LNCaP clone FGC (cell line): ENCODE results near the gene FBXO3.

Experiments used
- DNase-seq: peaks from one replicate; pipeline ENCODE4 v3.0.0-alpha.2; 2011; ENCODE audit warnings: low read depth
- H3K4me3 ChIP-seq: 2 replicates; pipeline ENCODE4 v1.5.1; 2011; ENCODE audit warnings: mild to moderate bottlenecking, low read depth, low read length, control low read depth
- TF ChIP-seq, protein P1 (sequence below): IDR thresholded peaks from 2 replicates; pipeline ENCODE4 v1.5.1; 2012; ENCODE audit warnings: mild to moderate bottlenecking; ENCODE audit not compliant: control insufficient read depth, insufficient read depth; ENCODE audit errors: extremely low read depth

FBXO3 gene

DNA sequence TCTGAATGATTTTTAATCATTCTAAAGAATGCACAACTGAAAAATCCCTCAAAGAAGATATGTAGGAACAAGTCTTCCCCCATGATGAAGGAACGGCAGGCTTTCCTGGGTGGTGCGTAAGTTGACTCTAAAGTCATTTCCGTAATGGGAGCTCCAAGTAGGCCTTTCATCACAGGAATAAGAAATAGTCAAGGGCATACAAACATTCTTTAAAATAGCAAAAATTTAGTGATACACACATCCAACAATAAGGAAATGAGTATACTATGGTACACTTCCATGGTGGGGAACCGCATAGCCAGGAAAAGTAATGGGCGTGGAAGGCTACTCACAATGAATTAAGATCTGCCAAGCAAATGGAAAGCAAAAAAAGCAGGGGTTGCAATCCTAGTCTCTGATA, 48.8 kb downstream of the FBXO3 start:
- TF ChIP-seq, protein P1, sequence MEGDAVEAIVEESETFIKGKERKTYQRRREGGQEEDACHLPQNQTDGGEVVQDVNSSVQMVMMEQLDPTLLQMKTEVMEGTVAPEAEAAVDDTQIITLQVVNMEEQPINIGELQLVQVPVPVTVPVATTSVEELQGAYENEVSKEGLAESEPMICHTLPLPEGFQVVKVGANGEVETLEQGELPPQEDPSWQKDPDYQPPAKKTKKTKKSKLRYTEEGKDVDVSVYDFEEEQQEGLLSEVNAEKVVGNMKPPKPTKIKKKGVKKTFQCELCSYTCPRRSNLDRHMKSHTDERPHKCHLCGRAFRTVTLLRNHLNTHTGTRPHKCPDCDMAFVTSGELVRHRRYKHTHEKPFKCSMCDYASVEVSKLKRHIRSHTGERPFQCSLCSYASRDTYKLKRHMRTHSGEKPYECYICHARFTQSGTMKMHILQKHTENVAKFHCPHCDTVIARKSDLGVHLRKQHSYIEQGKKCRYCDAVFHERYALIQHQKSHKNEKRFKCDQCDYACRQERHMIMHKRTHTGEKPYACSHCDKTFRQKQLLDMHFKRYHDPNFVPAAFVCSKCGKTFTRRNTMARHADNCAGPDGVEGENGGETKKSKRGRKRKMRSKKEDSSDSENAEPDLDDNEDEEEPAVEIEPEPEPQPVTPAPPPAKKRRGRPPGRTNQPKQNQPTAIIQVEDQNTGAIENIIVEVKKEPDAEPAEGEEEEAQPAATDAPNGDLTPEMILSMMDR, result no peak
- no peak for DNase-seq
- no peak overlapping the region for H3K4me3 ChIP-seq

DNA sequence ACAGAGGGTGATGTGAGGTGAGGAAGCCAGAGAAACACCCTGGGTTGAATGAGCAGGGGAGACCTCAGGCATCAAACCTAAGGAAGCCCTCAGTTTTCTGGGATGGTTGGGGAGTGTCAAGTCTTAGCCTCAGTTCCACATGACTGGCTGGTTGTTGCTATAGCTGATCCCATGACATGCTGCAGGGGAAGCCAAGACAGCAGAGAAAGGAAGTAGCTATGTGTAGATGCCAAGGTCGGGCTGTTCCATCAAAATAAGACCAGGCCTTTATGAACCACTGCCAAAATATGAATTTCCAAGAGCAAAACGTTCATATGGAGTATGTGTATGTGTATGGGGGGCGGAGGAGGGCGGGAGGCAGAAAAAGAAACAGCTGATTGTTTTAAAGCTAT, 49.7 kb downstream of the FBXO3 start:
- no peak for DNase-seq
- TF ChIP-seq, protein P1, result no peak
- H3K4me3 ChIP-seq, result no peak overlapping the region

DNA sequence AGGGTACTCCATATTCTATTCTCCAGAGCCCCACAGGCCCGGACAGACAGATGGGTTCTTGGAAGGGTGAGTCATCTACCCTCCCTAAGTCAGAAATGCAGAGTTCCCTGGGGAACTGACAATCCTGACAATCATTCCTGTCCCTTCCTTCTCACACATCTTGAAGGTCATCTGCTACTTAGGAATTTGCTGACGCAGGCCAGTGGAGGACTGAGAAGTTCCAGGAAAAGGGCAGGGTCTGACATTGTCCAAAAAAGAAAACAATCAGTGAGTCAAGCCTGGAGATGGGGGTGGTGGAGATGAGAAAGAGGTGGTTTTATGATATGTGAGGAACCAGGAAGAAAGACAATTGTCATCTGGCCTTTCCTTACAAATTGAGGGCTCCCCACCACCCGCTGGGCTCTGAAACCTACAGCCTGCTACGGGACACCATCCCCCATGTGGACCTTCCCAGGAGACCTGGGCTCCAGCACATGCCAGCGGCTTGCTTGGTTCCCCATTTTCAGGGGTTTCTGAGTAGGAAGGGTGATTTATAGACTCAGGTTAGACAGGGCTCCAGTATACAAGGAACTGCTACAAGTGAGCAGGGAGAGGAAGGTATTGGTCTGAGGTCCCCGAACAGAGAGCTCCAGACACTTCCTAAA, 51.0 kb downstream of the FBXO3 start:
- DNase-seq, result no peak
- no peak overlapping the region for H3K4me3 ChIP-seq
- TF ChIP-seq, protein P1, result no peak

DNA sequence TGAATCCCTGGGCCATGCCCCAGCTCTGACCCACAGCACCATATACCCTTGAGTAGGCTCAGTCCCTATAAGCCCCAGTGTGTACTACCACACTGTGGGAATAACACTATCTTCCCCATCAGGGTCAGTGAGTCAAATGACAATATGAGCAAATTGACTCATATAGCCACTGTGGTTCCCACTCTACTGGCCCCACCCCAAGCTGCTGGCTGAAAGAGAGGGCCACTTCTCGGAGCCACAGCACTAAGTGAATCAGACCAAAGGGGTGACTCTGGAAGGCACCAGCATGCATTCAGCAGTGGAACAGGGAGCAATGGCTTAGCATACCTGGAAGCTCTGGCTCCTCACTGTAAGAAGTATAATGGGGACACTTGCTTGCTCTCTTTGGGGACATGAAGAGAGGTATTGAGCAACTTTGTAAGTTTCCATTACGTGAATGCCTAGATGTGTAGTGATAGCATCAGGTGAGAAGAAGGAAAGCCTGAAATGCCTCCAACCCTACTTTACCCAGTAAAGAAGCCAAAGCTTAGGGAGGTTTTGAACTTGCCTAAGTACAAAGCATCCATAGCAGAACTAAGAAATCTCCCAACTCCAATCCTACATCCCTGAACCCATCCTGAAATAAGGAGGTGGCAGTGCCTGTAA, 51.6 kb downstream of the FBXO3 start:
- no peak for DNase-seq

DNA sequence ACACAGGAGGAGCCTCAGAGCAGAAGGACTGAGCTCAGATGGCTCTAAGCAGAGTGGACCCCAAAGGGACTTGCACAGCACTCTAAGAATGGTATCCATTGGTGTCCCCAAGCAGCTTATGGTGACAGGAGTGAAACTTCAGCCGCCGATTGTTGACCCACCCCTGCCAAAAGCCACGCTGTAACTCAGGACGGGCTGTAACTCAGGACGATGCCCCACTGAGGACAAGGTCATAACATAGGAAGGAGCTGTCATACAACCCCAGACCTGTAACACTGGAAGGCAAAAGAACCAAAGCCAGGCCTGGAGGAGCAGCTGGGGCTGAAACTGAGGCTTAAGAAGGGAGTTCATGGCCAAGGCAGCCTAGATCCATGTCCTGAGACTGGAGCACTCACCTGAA, 52.3 kb downstream of the FBXO3 start:
- no peak for DNase-seq
- H3K4me3 ChIP-seq, result no peak overlapping the region
- TF ChIP-seq, protein P1, result no peak

More for the DNA sequence above, 51.6 kb downstream of the FBXO3 start:
- TF ChIP-seq, protein P1, result no peak
- no peak overlapping the region for H3K4me3 ChIP-seq

DNA sequence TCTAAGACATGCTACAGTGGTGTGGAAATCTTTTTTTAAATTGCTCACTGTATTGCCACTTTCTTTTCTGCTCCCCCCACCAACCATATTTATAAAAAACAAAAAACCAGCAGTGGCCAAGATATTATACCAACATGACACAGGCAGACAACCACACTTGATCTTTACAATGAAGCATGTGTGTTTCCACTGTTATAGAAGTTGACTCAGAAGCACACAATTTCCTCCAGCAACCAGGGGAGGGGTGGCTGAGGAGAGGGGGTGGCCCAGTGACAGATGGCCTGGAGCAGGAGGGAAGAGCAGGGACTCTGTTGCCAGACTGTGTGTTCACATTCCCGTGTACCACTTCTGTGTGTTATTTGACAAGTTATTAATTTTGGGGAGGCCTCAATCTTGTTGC, 52.9 kb downstream of the FBXO3 start:
- DNase-seq, result no peak
- H3K4me3 ChIP-seq, result no peak overlapping the region
- TF ChIP-seq, protein P1, result no peak

DNA sequence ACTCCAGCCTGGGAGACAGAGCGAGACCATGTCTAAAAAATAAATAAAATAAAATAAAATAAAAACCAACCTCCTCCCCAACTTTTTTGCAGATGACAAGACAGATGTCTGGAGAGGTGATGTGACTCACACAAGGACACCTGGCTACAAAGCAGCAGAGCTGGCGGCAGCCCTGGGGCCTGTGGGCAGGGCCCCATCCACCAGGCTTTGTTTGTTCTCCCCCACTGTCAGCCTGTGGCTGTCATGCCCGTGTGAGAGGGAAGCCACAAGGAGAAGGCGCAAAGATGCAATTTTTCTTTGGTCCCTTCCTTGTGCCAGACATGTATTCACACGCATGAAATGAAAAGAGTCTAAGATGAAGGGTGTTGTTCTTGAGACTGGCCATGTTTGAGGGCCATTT, 54.7 kb downstream of the FBXO3 start:
- TF ChIP-seq, protein P1, result no peak
- DNase-seq, result no peak
- no peak overlapping the region for H3K4me3 ChIP-seq
